Hepatocyte (in vitro differentiated cells): Measurements from ENCODE around the gene CDC42EP2. TPM values are rescaled to one million over a fixed set of nuclear protein-coding genes. Genes with fewer than 3 reads are reported as not detected.

ENCODE experiments used
- DNase-seq: peaks from one replicate; pipeline ENCODE4 v3.0.0-alpha.2; 2016; ENCODE audit warnings: low spot score
- H2AFZ ChIP-seq: fragments of 200-600 bp; sonication (generic); 2 replicates; pipeline ENCODE4 v1.6.0; 2016; ENCODE audit warnings: antibody characterized with exemption, mild to moderate bottlenecking
- H3K27ac ChIP-seq: fragments of 200-600 bp; sonication (generic); 2 replicates; pipeline ENCODE4 v1.5.1; 2016; ENCODE audit warnings: mild to moderate bottlenecking
- H3K27me3 ChIP-seq: fragments of 200-600 bp; sonication (generic); 2 replicates; pipeline ENCODE4 v1.6.1; 2016
- H3K36me3 ChIP-seq: fragments of 200-600 bp; sonication (generic); replicated peaks from 2 replicates; pipeline ENCODE4 v1.5.1; 2016; ENCODE audit warnings: low read depth; ENCODE audit not compliant: insufficient read depth
- H3K4me1 ChIP-seq: fragments of 200-600 bp; sonication (generic); 2 replicates; pipeline ENCODE4 v1.5.1; 2016; ENCODE audit warnings: mild to moderate bottlenecking, moderate library complexity; ENCODE audit not compliant: insufficient read depth
- H3K4me2 ChIP-seq: fragments of 200-600 bp; sonication (generic); 2 replicates; pipeline ENCODE4 v1.6.0; 2016
- H3K4me3 ChIP-seq: fragments of 200-600 bp; sonication (generic); 2 replicates; pipeline ENCODE4 v1.5.1; 2016; ENCODE audit warnings: mild to moderate bottlenecking
- H3K79me2 ChIP-seq: fragments of 200-600 bp; sonication (generic); 2 replicates; pipeline ENCODE4 v1.6.0; 2017; ENCODE audit warnings: mild to moderate bottlenecking
- H3K9me2 ChIP-seq: fragments of 200-600 bp; sonication (generic); replicated peaks from 2 replicates; pipeline ENCODE4 v1.6.0; 2017; ENCODE audit warnings: mild to moderate bottlenecking; ENCODE audit not compliant: insufficient read depth
- H3K9me3 ChIP-seq: fragments of 200-600 bp; sonication (generic); 2 replicates; pipeline ENCODE4 v1.5.1; 2016; ENCODE audit warnings: low read depth, mild to moderate bottlenecking
- H4K20me1 ChIP-seq: fragments of 200-600 bp; sonication (generic); 2 replicates; pipeline ENCODE4 v1.6.0; 2016; ENCODE audit warnings: mild to moderate bottlenecking; ENCODE audit not compliant: insufficient read depth, poor library complexity, severe bottlenecking
- EZH2 ChIP-seq: fragments of 200-600 bp; sonication (generic); IDR thresholded peaks from 2 replicates; pipeline ENCODE4 v1.6.1; 2016; ENCODE audit warnings: antibody characterized with exemption, mild to moderate bottlenecking, borderline replicate concordance
- EZH2phosphoT487 ChIP-seq: fragments of 200-600 bp; sonication (generic); IDR thresholded peaks from one replicate; pipeline ENCODE4 v1.6.1; 2018; ENCODE audit warnings: antibody characterized with exemption, mild to moderate bottlenecking, low read depth, moderate library complexity; ENCODE audit not compliant: unreplicated experiment, severe bottlenecking
- WGBS: methylation state at CpG from one replicate; pipeline ENCODE4 v1.1.6; 2016; ENCODE audit warnings: low lambda C conversion rate; ENCODE audit errors: missing lambda C conversion rate; 5-methylcytosine and 5-hydroxymethylcytosine counted together
- polyA plus RNA-seq: library from polyadenylated mRNA; unstranded; fragments of >200 nt; fragmentation: Nextera tagmentation; extraction: Ambion mirVana; gene quantifications from 2 replicates; pipeline ENCODE4 v1.2.1, GENCODE V29; 2016
- total RNA-seq: library from RNA; depleted of rRNA; stranded (reverse); fragments of >200 nt; gene quantifications from 2 replicates; pipeline ENCODE4 v1.2.3, GENCODE V29; 2014
- TF ChIP-seq, protein P1 (sequence below): fragments of 200-600 bp; sonication (generic); IDR thresholded peaks from 2 replicates; pipeline ENCODE4 v1.5.1; 2016; ENCODE audit warnings: antibody characterized with exemption, mild to moderate bottlenecking; ENCODE audit not compliant: poor library complexity

CDC42EP2 gene
- total and polyA plus RNA-seq, 2 experiments from 2014 or later = 21.7 to 35.0 TPM

DNA sequence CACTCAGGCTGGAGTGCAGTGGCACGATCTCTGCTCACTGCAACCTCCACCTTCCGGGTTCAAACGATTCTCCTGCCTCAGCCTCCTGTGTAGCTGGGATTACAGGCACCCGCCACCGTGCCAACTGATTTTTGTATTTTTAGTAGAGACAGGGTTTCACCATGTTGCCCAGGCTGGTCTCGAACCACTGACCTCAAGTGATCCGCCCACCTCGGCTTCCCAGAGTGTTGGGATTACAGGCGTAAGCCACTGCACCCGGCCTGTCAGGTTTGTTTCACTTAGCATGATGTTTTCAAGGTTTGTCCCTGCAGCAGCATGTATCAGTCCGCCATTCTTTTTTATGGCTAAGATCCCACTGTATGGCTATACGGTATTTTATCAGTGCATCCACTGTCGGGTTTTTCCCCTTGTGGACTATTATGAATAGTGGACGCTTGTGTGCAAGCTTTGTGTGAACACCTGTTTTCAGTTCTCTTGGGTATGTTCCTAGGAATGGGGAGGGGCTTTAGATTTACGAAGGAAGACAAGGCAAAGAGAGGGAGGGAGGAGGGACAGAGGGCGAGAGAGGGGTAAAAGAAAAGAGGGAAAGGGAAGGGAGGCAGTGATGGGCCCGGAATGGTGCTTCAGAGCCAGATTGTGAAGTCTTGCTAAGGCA, 13.9 kb upstream of the CDC42EP2 start:
- TF ChIP-seq EZH2phosphoT487 = no peak
- TF ChIP-seq, protein P1, sequence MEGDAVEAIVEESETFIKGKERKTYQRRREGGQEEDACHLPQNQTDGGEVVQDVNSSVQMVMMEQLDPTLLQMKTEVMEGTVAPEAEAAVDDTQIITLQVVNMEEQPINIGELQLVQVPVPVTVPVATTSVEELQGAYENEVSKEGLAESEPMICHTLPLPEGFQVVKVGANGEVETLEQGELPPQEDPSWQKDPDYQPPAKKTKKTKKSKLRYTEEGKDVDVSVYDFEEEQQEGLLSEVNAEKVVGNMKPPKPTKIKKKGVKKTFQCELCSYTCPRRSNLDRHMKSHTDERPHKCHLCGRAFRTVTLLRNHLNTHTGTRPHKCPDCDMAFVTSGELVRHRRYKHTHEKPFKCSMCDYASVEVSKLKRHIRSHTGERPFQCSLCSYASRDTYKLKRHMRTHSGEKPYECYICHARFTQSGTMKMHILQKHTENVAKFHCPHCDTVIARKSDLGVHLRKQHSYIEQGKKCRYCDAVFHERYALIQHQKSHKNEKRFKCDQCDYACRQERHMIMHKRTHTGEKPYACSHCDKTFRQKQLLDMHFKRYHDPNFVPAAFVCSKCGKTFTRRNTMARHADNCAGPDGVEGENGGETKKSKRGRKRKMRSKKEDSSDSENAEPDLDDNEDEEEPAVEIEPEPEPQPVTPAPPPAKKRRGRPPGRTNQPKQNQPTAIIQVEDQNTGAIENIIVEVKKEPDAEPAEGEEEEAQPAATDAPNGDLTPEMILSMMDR = no peak
- TF ChIP-seq EZH2 = no peak
- H3K4me1 ChIP-seq = peaks cover 45% of the 10 kb centered on the region
- H3K36me3 ChIP-seq = no peaks in the 10 kb centered on the region

DNA sequence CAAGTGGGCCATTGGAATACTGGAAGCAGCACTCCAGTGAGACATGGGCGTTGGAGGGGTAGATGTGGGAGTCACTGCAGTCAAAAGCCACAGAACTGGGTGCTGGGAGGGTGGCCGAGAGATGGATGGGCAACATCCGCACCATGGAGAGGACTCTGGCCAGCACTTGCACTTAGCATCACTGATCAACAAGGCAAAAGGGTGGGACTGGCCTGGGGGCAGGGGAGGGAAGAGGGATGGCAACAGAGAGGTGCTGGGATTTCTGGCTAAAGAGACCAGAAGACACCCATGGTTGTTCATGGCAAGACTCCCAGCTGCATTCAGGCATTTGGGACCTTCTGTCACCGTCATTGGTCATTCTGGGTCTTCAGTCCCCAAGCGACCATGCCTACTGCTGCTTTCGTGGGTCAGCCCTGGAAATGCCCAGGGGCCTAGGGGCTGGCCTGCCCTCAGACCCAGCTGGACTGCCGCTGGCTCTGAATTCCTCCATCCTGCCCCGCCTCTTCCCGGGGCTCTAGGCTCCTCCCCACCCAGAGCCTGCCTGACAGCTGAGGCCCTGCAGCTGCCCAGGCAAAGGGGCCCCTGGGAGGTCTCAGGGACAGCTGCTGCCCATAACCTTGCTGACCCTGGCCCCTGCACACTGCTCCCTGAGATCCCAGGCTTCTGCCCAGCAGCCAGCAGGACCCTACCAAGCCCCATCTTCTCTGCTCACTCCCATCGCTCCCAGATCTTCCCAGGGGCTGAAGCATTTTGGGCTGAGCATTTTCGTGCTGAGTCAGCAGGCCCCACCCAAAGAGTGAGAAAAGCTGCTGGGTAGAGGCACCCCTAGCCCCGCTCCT, 13.0 kb upstream of the CDC42EP2 start:
- H3K27ac ChIP-seq = peak overlapping the region; percentile 78
- H3K79me2 ChIP-seq = peaks cover 11% of the 10 kb centered on the region
- 51% methylated on average over 12 of the region's 12 CpGs for WGBS
- no peak overlapping the region for H2AFZ ChIP-seq
- H3K4me2 ChIP-seq = peak overlapping the region; percentile 72
- no peaks in the 10 kb centered on the region for H3K9me3 ChIP-seq
- H3K36me3 ChIP-seq = no peaks in the 10 kb centered on the region
- H4K20me1 ChIP-seq = no peaks in the 10 kb centered on the region
- no peak for TF ChIP-seq EZH2
- TF ChIP-seq EZH2phosphoT487 = no peak
- TF ChIP-seq, protein P1 = no peak
- H3K27me3 ChIP-seq = no peaks in the 10 kb centered on the region
- no peaks in the 10 kb centered on the region for H3K9me2 ChIP-seq
- no peak overlapping the region for H3K4me3 ChIP-seq
- H3K4me1 ChIP-seq = peaks cover 49% of the 10 kb centered on the region
- peak; percentile 80 for DNase-seq

More for the DNA sequence above, 13.9 kb upstream of the CDC42EP2 start:
- Histone ChIP-seq H2AFZ (no peak overlapping the region), H4K20me1 (no peaks in the 10 kb centered on the region), H3K27ac (peak overlapping the region; percentile 78), H3K9me2 (no peaks in the 10 kb centered on the region), H3K4me2 (no peak overlapping the region), H3K27me3 (no peaks in the 10 kb centered on the region), H3K79me2 (peaks cover 11% of the 10 kb centered on the region), H3K9me3 (no peaks in the 10 kb centered on the region), H3K4me3 (no peak overlapping the region)
- 86% methylated on average over 17 of the region's 17 CpGs for WGBS
- DNase-seq = no peak

DNA sequence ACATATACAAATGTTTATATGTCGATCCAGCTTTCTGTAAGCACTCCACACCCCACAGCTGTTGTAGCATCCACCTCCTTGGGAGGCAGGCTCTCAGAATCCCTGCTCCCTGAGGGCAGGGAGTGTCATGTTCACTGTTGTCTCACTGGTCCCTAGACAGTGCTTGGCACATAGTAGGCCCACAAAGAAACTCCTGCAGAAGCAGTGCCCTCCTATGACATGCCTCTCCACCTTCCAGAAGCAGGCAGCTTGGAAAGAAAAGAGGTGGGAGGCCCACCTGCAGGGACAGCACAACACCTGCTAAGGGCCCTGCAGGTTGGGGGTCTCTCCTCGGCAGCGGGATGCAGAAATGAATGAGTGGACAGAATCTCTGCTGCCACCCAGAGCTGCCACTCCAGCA, 11.1 kb upstream of the CDC42EP2 start:
- TF ChIP-seq, protein P1 = no peak
- no peak for DNase-seq
- Histone ChIP-seq H3K4me2 (no peak overlapping the region), H3K27ac (no peak overlapping the region), H3K79me2 (peaks cover 11% of the 10 kb centered on the region), H3K36me3 (no peaks in the 10 kb centered on the region), H2AFZ (no peak overlapping the region), H3K9me2 (no peaks in the 10 kb centered on the region), H4K20me1 (no peaks in the 10 kb centered on the region), H3K4me1 (peaks cover 57% of the 10 kb centered on the region), H3K4me3 (no peak overlapping the region), H3K27me3 (no peaks in the 10 kb centered on the region), H3K9me3 (no peaks in the 10 kb centered on the region)
- 95% methylated on average over 3 of the region's 3 CpGs for WGBS
